ENCODE data around the gene OR8S1.

GRCh38 chr12:48532601-48533000 lies 7.2 kb downstream of the OR8S1 start:
- no peak for TF ChIP-seq POLR2A (IDR thresholded peaks at IDR 0.05)
- TF ChIP-seq, protein P1, sequence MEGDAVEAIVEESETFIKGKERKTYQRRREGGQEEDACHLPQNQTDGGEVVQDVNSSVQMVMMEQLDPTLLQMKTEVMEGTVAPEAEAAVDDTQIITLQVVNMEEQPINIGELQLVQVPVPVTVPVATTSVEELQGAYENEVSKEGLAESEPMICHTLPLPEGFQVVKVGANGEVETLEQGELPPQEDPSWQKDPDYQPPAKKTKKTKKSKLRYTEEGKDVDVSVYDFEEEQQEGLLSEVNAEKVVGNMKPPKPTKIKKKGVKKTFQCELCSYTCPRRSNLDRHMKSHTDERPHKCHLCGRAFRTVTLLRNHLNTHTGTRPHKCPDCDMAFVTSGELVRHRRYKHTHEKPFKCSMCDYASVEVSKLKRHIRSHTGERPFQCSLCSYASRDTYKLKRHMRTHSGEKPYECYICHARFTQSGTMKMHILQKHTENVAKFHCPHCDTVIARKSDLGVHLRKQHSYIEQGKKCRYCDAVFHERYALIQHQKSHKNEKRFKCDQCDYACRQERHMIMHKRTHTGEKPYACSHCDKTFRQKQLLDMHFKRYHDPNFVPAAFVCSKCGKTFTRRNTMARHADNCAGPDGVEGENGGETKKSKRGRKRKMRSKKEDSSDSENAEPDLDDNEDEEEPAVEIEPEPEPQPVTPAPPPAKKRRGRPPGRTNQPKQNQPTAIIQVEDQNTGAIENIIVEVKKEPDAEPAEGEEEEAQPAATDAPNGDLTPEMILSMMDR (IDR thresholded peaks at IDR 0.05) = no peak
